Thyroid gland (tissue), 4 donors: ENCODE results near the gene PLCD1.

ENCODE experiments used
- CTCF ChIP-seq, 6 experiments: fragments of 200-600 bp in 3 of 6; fragments of 450-650 bp in 3 of 6; sonication (generic) in 3 of 6; IDR thresholded peaks; one replicate each; pipeline ENCODE4 v1.5.1; 2016 to 2019; ENCODE audit warnings: antibody characterized with exemption in 6 of 6, mild to moderate bottlenecking in 2 of 6, inconsistent platforms in 1 of 6, moderate library complexity in 1 of 6
- POLR2A ChIP-seq, 2 donors: fragments of 450-650 bp; IDR thresholded peaks; one replicate each; pipeline ENCODE4 v1.6.1; 2017; ENCODE audit warnings: antibody characterized with exemption in 2 of 2, mild to moderate bottlenecking in 2 of 2, moderate library complexity in 1 of 2

GRCh38 chr3:38011111-38011510 is 18.3 kb downstream of the PLCD1 start:
- TF ChIP-seq POLR2A (IDR thresholded peaks at IDR 0.05) (no peak), CTCF (IDR thresholded peaks at IDR 0.05) (no peak)
